GM23248 (cell line): ENCODE measurements around the gene RASGRP2. TPM values are rescaled to one million over a fixed set of nuclear protein-coding genes. Genes with fewer than 3 reads are reported as not detected.

Source experiments
- DNase-seq: peaks from one replicate; pipeline ENCODE4 v3.0.0-alpha.2; 2015
- H2AFZ ChIP-seq: fragments of 200-600 bp; sonication (generic); 2 replicates; pipeline ENCODE4 v1.6.1; 2016; ENCODE audit warnings: antibody characterized with exemption
- H3F3A ChIP-seq: fragments of 200-600 bp; sonication (generic); 2 replicates; pipeline ENCODE4 v1.6.1; 2016; ENCODE audit warnings: mild to moderate bottlenecking, antibody characterized with exemption, mixed run types; ENCODE audit not compliant: insufficient read depth
- H3K27ac ChIP-seq: fragments of 200-600 bp; sonication (generic); 2 replicates; pipeline ENCODE4 v1.5.1; 2016; ENCODE audit warnings: mild to moderate bottlenecking
- H3K27me3 ChIP-seq: fragments of 200-600 bp; sonication (generic); replicated peaks from 2 replicates; pipeline ENCODE4 v1.6.1; 2016; ENCODE audit warnings: mild to moderate bottlenecking; ENCODE audit not compliant: insufficient read depth
- H3K36me3 ChIP-seq: fragments of 200-600 bp; sonication (generic); 2 replicates; pipeline ENCODE4 v1.6.1; 2016; ENCODE audit warnings: low read depth, mild to moderate bottlenecking
- H3K4me1 ChIP-seq: fragments of 200-600 bp; sonication (generic); 2 replicates; pipeline ENCODE4 v1.6.1; 2016; ENCODE audit warnings: mild to moderate bottlenecking; ENCODE audit not compliant: insufficient read depth
- H3K4me2 ChIP-seq: fragments of 200-600 bp; sonication (generic); one replicate; pipeline ENCODE4 v1.6.1; 2016; ENCODE audit warnings: mild to moderate bottlenecking; ENCODE audit not compliant: unreplicated experiment
- H3K4me3 ChIP-seq: fragments of 200-600 bp; sonication (generic); 2 replicates; pipeline ENCODE4 v1.5.1; 2016; ENCODE audit warnings: mild to moderate bottlenecking
- H3K79me2 ChIP-seq: fragments of 200-600 bp; sonication (generic); 2 replicates; pipeline ENCODE4 v1.6.1; 2016; ENCODE audit warnings: mild to moderate bottlenecking; ENCODE audit not compliant: insufficient read depth
- H3K9ac ChIP-seq: fragments of 200-600 bp; sonication (generic); 2 replicates; pipeline ENCODE4 v1.6.1; 2016; ENCODE audit warnings: mild to moderate bottlenecking
- H3K9me2 ChIP-seq: fragments of 200-600 bp; sonication (generic); 2 replicates; pipeline ENCODE4 v1.6.1; 2016; ENCODE audit warnings: mixed run types, mild to moderate bottlenecking, moderate library complexity; ENCODE audit not compliant: insufficient read depth
- H3K9me3 ChIP-seq: fragments of 200-600 bp; sonication (generic); one replicate; pipeline ENCODE4 v1.6.1; 2017; ENCODE audit warnings: low read depth
- H4K20me1 ChIP-seq: fragments of 200-600 bp; sonication (generic); 2 replicates; pipeline ENCODE4 v1.6.0; 2016; ENCODE audit not compliant: insufficient read depth
- EZH2 ChIP-seq: fragments of 200-600 bp; sonication (generic); IDR thresholded peaks from 2 replicates; pipeline ENCODE4 v1.6.1; 2018; ENCODE audit warnings: antibody characterized with exemption, mild to moderate bottlenecking; ENCODE audit not compliant: insufficient read depth, poor library complexity, severe bottlenecking
- EZH2phosphoT487 ChIP-seq: fragments of 200-600 bp; sonication (generic); IDR thresholded peaks from 2 replicates; pipeline ENCODE4 v1.6.1; 2018; ENCODE audit warnings: antibody characterized with exemption, moderate library complexity, mild to moderate bottlenecking, low read depth; ENCODE audit not compliant: insufficient read depth
- WGBS, 2 experiments: methylation state at CpG; one replicate each; pipeline ENCODE4 v1.1.6; 2015 to 2017; ENCODE audit warnings: low lambda C conversion rate in 2 of 2, low coverage in 1 of 2; ENCODE audit errors: missing lambda C conversion rate in 2 of 2; 5-methylcytosine and 5-hydroxymethylcytosine counted together
- in situ Hi-C: fragments of 300-500 bp; cut with MboI; formaldehyde crosslinking; loops from 2 replicates; pipeline ENCODE4 v1.15.0; 2020
- polyA plus RNA-seq: library from polyadenylated mRNA; unstranded; fragments of >200 nt; fragmentation: Nextera tagmentation; extraction: Ambion mirVana; gene quantifications from 2 replicates; pipeline ENCODE4 v1.2.1, GENCODE V29; 2016
- total RNA-seq: library from RNA; depleted of rRNA; stranded (reverse); fragments of >200 nt; shearing (Covaris generic); gene quantifications from 2 replicates; pipeline ENCODE4 v1.2.3, GENCODE V29; 2014

Gene RASGRP2
- total and polyA plus RNA-seq, 2 experiments from 2014 or later = 0.68 TPM; not detected in 1

- no peak for DNase-seq
- no peaks in the 10 kb centered on the region for H3K36me3 ChIP-seq
- no peaks in the 10 kb centered on the region for H4K20me1 ChIP-seq
- peaks cover 49% of the 10 kb centered on the region for H3K27me3 ChIP-seq
- H2AFZ ChIP-seq = no peak overlapping the region
- no peak overlapping the region for H3K4me2 ChIP-seq
- H3K4me3 ChIP-seq = no peak overlapping the region
- no peaks in the 10 kb centered on the region for H3K9me3 ChIP-seq
- no peaks in the 10 kb centered on the region for H3K9me2 ChIP-seq
- H3F3A ChIP-seq = no peaks in the 10 kb centered on the region
- H3K27ac ChIP-seq = no peak overlapping the region
- TF ChIP-seq EZH2 (no peak), EZH2phosphoT487 (no peak)
- no peaks in the 10 kb centered on the region for H3K4me1 ChIP-seq
- WGBS, 2 experiments = 55 to 59% methylated on average over 7 of the region's 7 CpGs
- in situ Hi-C loops = no loop called here
- no peaks in the 10 kb centered on the region for H3K79me2 ChIP-seq
- no peak overlapping the region for H3K9ac ChIP-seq
Observed at GRCh38 chr11:64697663-64698375, 46.1 kb downstream of the RASGRP2 start.

- TF ChIP-seq EZH2 (no peak), EZH2phosphoT487 (no peak)
- in situ Hi-C loops = no loop called here
- WGBS, 2 experiments = 72 to 79% methylated on average over 8 of the region's 8 CpGs
- Histone ChIP-seq H3K9me3 (no peaks in the 10 kb centered on the region), H4K20me1 (no peaks in the 10 kb centered on the region), H3K27me3 (peaks cover 57% of the 10 kb centered on the region), H3K4me1 (no peaks in the 10 kb centered on the region), H3K36me3 (no peaks in the 10 kb centered on the region), H3F3A (no peaks in the 10 kb centered on the region), H3K9me2 (no peaks in the 10 kb centered on the region), H3K79me2 (no peaks in the 10 kb centered on the region), H3K9ac (no peak overlapping the region), H3K4me3 (no peak overlapping the region), H3K27ac (no peak overlapping the region), H3K4me2 (no peak overlapping the region), H2AFZ (no peak overlapping the region)
- no peak for DNase-seq
Observed at GRCh38 chr11:64696045-64696444, 47.9 kb downstream of the RASGRP2 start.

GRCh38 chr11:64695548-64695947 lies 48.4 kb downstream of the RASGRP2 start:
- WGBS, 2 experiments = 83 to 91% methylated on average over 5 of the region's 5 CpGs
- Histone ChIP-seq H3K4me2 (no peak overlapping the region), H2AFZ (no peak overlapping the region), H3K27me3 (peaks cover 55% of the 10 kb centered on the region), H3K79me2 (no peaks in the 10 kb centered on the region), H3K4me1 (no peaks in the 10 kb centered on the region), H4K20me1 (no peaks in the 10 kb centered on the region), H3K27ac (no peak overlapping the region), H3K9ac (no peak overlapping the region), H3K36me3 (no peaks in the 10 kb centered on the region), H3K4me3 (no peak overlapping the region), H3K9me3 (no peaks in the 10 kb centered on the region), H3K9me2 (no peaks in the 10 kb centered on the region), H3F3A (no peaks in the 10 kb centered on the region)
- in situ Hi-C loops = no loop called here
- TF ChIP-seq EZH2phosphoT487 = no peak
- TF ChIP-seq EZH2 = no peak
- DNase-seq = no peak

- no peak overlapping the region for H3K27ac ChIP-seq
Observed at GRCh38 chr11:64694821-64695365, 49.0 kb downstream of the RASGRP2 start.

More at GRCh38 chr11:64694821-64695365, 49.0 kb downstream of the RASGRP2 start:
- Histone ChIP-seq H2AFZ (no peak overlapping the region), H3K4me3 (no peak overlapping the region), H3F3A (no peaks in the 10 kb centered on the region), H3K36me3 (no peaks in the 10 kb centered on the region), H3K4me1 (no peaks in the 10 kb centered on the region), H3K9me3 (no peaks in the 10 kb centered on the region), H3K27me3 (peaks cover 50% of the 10 kb centered on the region), H3K79me2 (no peaks in the 10 kb centered on the region), H3K9ac (no peak overlapping the region), H4K20me1 (no peaks in the 10 kb centered on the region), H3K4me2 (no peak overlapping the region), H3K9me2 (no peaks in the 10 kb centered on the region)
- TF ChIP-seq EZH2phosphoT487 (no peak), EZH2 (no peak)
- WGBS, 2 experiments = 28 to 41% methylated on average over 5 of the region's 5 CpGs
- no peak for DNase-seq
- in situ Hi-C loops = no loop called here
